Calu3 (cell line): ENCODE measurements around the gene RNF144A. TPM values are rescaled to one million over a fixed set of nuclear protein-coding genes. Genes with fewer than 3 reads are reported as not detected.

Experiments used
- BruUV-seq: library from RNA; stranded (reverse); fragments of 400-500 nt; replicated peaks from 2 replicates; lab custom pipeline; 2021; lab: Mats Ljungman, UMichigan
- CTCF ChIA-PET: fragments of 300-600 bp; sonication (Branson Sonifier 250); formaldehyde crosslinking; loops from one replicate; lab custom pipeline; 2022; ENCODE audit warnings: antibody characterized with exemption; lab: Charles Lee
- DNase-seq: peaks from one replicate; pipeline ENCODE4 v3.0.0; 2022
- H3K27ac Mint-ChIP-seq: one replicate; pipeline ENCODE4 v1.8.0; 2022; ENCODE audit warnings: mixed read lengths; ENCODE audit not compliant: unreplicated experiment
- H3K27me3 Mint-ChIP-seq: one replicate; pipeline ENCODE4 v1.8.0; 2022; ENCODE audit warnings: mixed read lengths; ENCODE audit not compliant: unreplicated experiment
- H3K36me3 Mint-ChIP-seq: one replicate; pipeline ENCODE4 v1.8.0; 2022; ENCODE audit warnings: mild to moderate bottlenecking, moderate library complexity, mixed read lengths; ENCODE audit not compliant: insufficient read depth, unreplicated experiment
- H3K4me1 Mint-ChIP-seq: one replicate; pipeline ENCODE4 v1.8.0; 2022; ENCODE audit warnings: mild to moderate bottlenecking, low read depth, mixed read lengths; ENCODE audit not compliant: unreplicated experiment
- H3K4me3 Mint-ChIP-seq: one replicate; pipeline ENCODE4 v1.8.0; 2022; ENCODE audit warnings: mild to moderate bottlenecking, low read depth, moderate library complexity, mixed read lengths; ENCODE audit not compliant: unreplicated experiment
- H3K9me3 Mint-ChIP-seq: one replicate; pipeline ENCODE4 v1.8.0; 2022; ENCODE audit warnings: low read depth, mixed read lengths; ENCODE audit not compliant: unreplicated experiment
- CTCF ChIP-seq: fragments of 200-600 bp; IDR thresholded peaks from one replicate; pipeline ENCODE4 v1.8.0; 2022; ENCODE audit warnings: antibody characterized with exemption; ENCODE audit not compliant: unreplicated experiment
- intact Hi-C: fragments of 100-400 bp; cut with micrococcal nuclease; formaldehyde crosslinking; loops from one replicate; pipeline ENCODE4 v1.10.0; 2022; ENCODE audit not compliant: unreplicated experiment
- total RNA-seq: library from RNA; stranded (reverse); gene quantifications from 2 replicates; pipeline ENCODE4 v1.2.3, GENCODE V29; 2022

The RNF144A gene
- total RNA-seq, 1 experiment from 2014 or later, result 13.7 TPM

GRCh38 chr2:7052404-7052803 lies 135.2 kb downstream of the RNF144A start:
- Mint-ChIP-seq H3K27me3 (peaks cover 12% of the 10 kb centered on the region), H3K36me3 (peaks cover 5% of the 10 kb centered on the region), H3K4me3 (no peak overlapping the region), H3K9me3 (no peaks in the 10 kb centered on the region), H3K4me1 (no peaks in the 10 kb centered on the region), H3K27ac (no peak overlapping the region)
- no peak for DNase-seq
- no TSS peak for BruUV-seq
- CTCF ChIA-PET, result no interaction called here
- intact Hi-C loops, result no loop called here
- no peak for TF ChIP-seq CTCF

- H3K4me1 Mint-ChIP-seq, result no peaks in the 10 kb centered on the region
- H3K36me3 Mint-ChIP-seq, result peaks cover 4% of the 10 kb centered on the region
- peaks cover 12% of the 10 kb centered on the region for H3K27me3 Mint-ChIP-seq
- no peak overlapping the region for H3K27ac Mint-ChIP-seq
- BruUV-seq, result no TSS peak
- CTCF ChIA-PET, result interaction anchor here (1.2 kb wide), 1 partner anchor 9 kb away, joined by 3 read pairs; no protein-coding TSS in a partner anchor
- DNase-seq, result no peak
- H3K9me3 Mint-ChIP-seq, result no peaks in the 10 kb centered on the region
- intact Hi-C loops, result no loop called here
- H3K4me3 Mint-ChIP-seq, result no peak overlapping the region
- TF ChIP-seq CTCF, result no peak
Observed at GRCh38 chr2:7053650-7054265, 136.5 kb downstream of the RNF144A start.

- BruUV-seq, result no TSS peak
- Mint-ChIP-seq H3K4me3 (no peak overlapping the region), H3K27me3 (no peaks in the 10 kb centered on the region), H3K27ac (no peak overlapping the region), H3K36me3 (no peaks in the 10 kb centered on the region), H3K9me3 (no peaks in the 10 kb centered on the region), H3K4me1 (no peaks in the 10 kb centered on the region)
- CTCF ChIA-PET, result interaction anchor here (1.1 kb wide), 1 partner anchor 13 kb away, joined by 3 read pairs; no protein-coding TSS in a partner anchor
- TF ChIP-seq CTCF, result no peak
- intact Hi-C loops, result no loop called here
- DNase-seq, result no peak
Observed at GRCh38 chr2:7057865-7058400, 140.7 kb downstream of the RNF144A start.

GRCh38 chr2:7060156-7060555 lies 142.9 kb downstream of the RNF144A start:
- intact Hi-C loops, result no loop called here
- Mint-ChIP-seq H3K4me1 (no peaks in the 10 kb centered on the region), H3K9me3 (peaks cover 5% of the 10 kb centered on the region), H3K4me3 (no peak overlapping the region), H3K36me3 (no peaks in the 10 kb centered on the region), H3K27me3 (no peaks in the 10 kb centered on the region), H3K27ac (no peak overlapping the region)
- no TSS peak for BruUV-seq
- DNase-seq, result no peak
- CTCF ChIA-PET, result no interaction called here
- no peak for TF ChIP-seq CTCF
